Raji (cell line): Measurements from ENCODE around the gene SRPK1.

Source experiments
- POLR2A ChIP-seq: IDR thresholded peaks from 2 replicates; pipeline ENCODE4 v1.6.1; 2011; ENCODE audit warnings: low read depth, low read length, control low read depth; ENCODE audit not compliant: insufficient read depth

The SRPK1 gene

GRCh38 chr6:35859367-35859766, 61.5 kb downstream of the SRPK1 start:
- TF ChIP-seq POLR2A: no peak

DNA sequence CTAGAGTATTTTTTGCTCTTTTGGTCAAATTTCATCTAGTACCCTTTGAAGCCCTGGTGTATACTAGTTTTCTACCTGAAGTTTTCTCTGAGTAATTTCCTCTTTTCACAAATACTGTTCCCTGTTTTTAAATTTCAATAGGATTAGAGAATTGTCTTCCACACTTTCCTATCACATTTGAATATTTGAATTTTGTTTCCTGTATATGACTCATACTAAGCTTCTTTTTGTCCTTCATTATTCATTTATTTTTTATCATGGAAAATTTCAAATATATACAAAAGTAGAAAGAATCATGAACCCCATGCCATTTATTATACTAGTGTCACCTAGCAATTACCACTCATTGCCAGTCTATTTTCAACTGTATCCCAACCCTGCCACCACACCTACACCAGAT, 63.0 kb downstream of the SRPK1 start:
- TF ChIP-seq POLR2A: no peak

DNA sequence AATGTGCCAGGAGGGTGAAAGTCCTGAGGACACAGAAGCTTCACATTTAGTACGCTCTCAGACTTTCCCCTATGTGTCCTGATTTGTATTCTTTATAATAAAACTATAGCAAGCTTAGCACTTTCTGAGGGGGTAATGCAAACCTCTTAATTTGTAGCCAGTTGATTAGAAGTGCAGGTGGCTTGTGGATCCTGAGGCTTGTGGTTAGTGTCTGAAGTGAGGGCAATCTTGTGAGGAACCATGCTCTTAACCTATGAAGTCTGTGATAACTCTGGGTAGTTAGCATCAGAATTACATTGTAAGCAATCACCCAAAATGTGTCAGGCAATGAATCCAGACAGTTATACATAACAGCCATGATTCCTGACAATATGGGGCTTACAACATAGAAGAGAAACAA, 64.6 kb downstream of the SRPK1 start:
- TF ChIP-seq POLR2A: no peak

DNA sequence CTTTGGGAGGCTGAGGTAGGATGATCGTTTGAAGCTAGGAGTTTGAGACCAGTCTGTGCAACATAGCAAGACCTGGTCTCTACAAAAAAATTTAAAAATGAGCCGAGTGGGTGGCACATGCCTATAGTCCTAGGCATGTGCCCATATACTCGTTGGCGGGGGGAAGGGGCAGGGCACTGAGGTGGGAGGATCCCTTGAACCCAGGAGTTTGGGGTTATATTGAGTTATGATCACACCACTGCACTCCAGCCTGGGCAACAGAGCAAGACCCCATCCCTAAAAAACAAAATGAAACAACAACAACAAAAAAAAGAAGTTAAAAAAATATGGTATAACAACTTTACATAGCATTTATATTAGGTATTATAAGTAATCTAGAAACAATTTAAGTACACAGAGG, 67.9 kb downstream of the SRPK1 start:
- no peak for TF ChIP-seq POLR2A

GRCh38 chr6:35850208-35850607, 70.7 kb downstream of the SRPK1 start:
- TF ChIP-seq POLR2A: no peak

- TF ChIP-seq POLR2A: no peak
Observed at GRCh38 chr6:35844290-35844689, 76.6 kb downstream of the SRPK1 start.

DNA sequence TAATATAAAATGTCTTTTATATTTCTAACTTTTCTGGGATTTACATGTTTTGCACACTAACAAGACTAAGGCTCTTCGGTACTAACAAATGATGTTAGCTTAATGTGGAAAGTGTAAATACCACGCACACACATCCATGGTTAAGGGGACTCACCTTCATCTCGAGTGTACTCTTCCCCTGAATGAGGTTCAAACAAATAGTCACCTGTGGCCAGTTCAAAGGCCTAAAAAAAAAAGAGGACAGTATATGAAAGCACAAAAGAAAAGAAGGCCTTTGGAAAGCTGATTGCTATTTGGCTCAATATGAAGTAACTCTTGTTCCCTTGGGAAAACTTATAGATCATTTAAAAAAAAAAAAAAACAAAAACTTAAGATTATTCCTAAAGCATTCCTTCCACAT, 78.5 kb downstream of the SRPK1 start:
- no peak for TF ChIP-seq POLR2A

DNA sequence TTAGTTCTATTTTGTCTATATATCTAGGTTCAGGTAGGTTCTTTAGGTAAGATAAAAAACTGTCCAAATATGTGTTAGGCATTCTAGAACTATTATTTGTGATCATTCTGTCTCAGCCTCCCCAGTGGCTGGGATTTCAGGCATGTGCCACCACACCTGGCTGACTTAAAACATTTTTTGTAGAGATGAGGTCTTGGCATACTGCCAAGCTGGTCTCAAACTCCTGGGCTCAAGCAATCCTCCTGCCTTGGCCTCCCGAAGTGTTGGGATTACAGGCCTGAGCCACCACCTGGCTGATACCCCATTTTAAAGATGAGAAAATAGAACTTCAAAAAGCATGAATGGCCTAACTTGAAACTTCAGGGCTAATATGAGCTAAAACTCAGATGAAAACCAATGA, 81.9 kb downstream of the SRPK1 start:
- no peak for TF ChIP-seq POLR2A

GRCh38 chr6:35833536-35833935, 87.4 kb downstream of the SRPK1 start:
- no peak for TF ChIP-seq POLR2A

DNA sequence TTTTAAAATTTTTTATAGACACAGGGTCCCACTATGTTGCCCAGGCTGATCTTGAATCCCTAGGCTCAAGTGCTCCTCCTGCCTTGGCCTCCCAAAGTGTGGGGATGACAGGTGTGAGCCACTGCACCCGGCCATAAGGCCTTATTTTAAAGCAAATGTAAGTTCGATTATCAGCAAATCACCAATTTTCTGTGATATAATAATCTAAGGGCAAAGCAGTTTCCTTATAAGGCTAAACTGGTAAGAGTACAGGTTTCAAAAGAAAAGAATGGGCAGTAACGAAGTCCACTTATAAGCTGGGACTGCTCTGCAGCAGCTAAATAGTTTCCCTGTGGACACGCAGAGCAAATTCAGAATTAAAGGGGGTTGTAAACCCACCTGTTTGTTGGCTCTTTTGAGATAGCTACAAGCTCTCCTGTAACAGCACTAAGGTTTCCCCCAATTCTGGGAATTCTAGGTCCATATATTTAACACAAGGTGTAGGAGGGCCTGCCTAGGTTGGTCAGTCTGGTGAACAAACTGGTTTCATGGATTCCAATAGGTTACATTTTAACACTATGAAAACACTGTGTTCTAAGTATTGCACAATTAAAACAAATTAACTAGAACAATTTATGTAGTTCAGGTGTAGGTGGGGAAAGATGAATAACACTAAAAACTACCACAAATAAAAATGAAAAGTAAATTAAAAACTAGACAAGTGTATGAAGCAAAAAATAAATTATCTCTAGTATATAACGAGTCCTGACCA, 89.5 kb downstream of the SRPK1 start:
- no peak for TF ChIP-seq POLR2A

- TF ChIP-seq POLR2A: no peak
Observed at GRCh38 chr6:35829306-35829705, 91.6 kb downstream of the SRPK1 start.

DNA sequence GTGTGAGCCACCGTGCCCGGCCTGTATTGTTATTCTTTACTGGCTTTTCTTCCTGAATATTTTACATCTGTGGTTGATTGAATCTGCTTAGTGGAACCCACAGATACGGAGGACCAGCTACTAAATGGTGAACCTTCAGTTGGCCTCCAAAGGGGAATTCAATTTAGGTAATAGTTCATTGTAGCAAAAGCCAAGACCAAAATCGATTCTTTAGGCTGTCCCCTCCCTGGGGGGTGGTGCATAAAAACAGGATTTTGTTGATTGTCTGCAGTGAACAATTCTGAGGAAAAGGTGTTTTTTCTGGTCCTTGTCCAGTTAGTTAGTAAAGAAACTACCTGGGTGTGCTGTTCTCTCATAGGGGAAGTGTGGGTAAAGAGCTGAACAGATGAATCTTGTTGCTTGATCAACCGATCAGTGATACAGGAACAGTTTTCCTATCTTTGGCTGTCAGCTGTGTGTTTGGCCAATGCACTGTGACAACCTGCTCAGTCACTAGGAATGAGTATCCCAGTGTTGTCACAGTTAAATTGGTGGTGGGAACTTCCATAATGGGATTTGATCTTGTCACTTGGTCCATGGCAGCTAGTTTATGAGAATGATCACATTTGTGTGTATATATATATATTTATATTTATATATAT, 96.2 kb downstream of the SRPK1 start:
- TF ChIP-seq POLR2A: no peak

- no peak for TF ChIP-seq POLR2A
Observed at GRCh38 chr6:35823601-35824000, 97.3 kb downstream of the SRPK1 start.

GRCh38 chr6:35817515-35817914, 103.4 kb downstream of the SRPK1 start:
- no peak for TF ChIP-seq POLR2A

DNA sequence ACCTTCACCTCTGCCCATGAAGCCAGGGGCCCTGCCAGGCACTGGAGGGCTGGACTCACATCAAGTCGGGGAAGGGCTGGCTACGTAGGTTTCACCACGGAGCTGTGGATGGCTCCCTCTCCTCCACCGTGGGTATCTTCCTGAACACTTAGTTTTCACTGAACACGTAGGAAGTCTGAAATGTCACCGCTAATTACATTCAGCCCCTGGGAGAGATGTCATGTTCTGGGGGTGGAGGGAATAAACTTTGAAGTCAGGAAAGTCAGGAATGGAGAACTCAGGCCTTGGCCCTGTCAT, 109.3 kb downstream of the SRPK1 start:
- no peak for TF ChIP-seq POLR2A

DNA sequence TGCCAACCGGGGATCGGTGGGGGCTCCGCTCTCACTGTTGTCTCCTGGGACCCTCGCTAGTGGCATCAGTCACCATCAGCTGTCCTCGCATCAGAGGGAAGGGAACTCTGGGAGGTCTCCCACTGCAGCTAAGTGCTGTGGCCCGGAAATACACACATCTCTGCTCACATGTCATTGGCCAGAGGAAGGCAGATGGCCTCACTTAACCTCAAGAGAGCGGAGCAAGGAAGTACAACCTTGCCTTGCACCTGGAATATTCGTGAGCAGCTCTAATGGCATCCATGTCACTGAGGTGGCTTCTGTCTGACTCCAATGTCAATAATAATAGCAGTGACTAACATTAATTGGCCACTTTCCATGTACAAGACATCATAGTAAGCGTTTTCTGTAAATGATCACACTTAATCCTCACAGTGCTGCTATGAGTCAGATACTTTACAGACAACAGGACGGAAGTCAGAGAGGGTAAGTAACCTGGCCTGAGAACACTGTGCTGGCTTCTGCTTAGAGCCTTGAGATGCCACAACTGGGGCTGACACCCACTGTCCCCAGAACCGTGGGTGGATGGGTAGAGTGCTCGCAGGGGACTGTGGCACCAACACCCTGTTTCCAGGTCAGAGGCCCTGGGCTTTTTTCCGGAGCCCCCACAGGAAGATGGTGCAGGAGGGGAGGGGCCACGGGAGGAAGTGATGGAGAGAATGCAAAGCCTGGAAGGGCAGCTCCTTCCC, 109.8 kb downstream of the SRPK1 start:
- no peak for TF ChIP-seq POLR2A
